IPS-15b (cell line): ENCODE data around the gene KCTD11.

Experiments
- H3K27me3 ChIP-seq: one replicate; pipeline ENCODE4 v1.6.1; 2013; ENCODE audit warnings: low read length; ENCODE audit not compliant: control insufficient read depth, insufficient read depth
- H3K36me3 ChIP-seq: one replicate; pipeline ENCODE4 v1.6.1; 2013; ENCODE audit warnings: low read length; ENCODE audit not compliant: control insufficient read depth, insufficient read depth
- H3K4me1 ChIP-seq: one replicate; pipeline ENCODE4 v1.6.1; 2013; ENCODE audit warnings: mild to moderate bottlenecking, low read length; ENCODE audit not compliant: control insufficient read depth, insufficient read depth
- H3K4me3 ChIP-seq: one replicate; pipeline ENCODE4 v1.5.1; 2013; ENCODE audit warnings: low read depth, low read length
- H3K9ac ChIP-seq: one replicate; pipeline ENCODE4 v1.6.1; 2013; ENCODE audit warnings: low read depth, mild to moderate bottlenecking, low read length
- H3K9me3 ChIP-seq: one replicate; pipeline ENCODE4 v1.6.1; 2013; ENCODE audit warnings: mild to moderate bottlenecking, low read length; ENCODE audit not compliant: control insufficient read depth, insufficient read depth

Gene KCTD11

DNA sequence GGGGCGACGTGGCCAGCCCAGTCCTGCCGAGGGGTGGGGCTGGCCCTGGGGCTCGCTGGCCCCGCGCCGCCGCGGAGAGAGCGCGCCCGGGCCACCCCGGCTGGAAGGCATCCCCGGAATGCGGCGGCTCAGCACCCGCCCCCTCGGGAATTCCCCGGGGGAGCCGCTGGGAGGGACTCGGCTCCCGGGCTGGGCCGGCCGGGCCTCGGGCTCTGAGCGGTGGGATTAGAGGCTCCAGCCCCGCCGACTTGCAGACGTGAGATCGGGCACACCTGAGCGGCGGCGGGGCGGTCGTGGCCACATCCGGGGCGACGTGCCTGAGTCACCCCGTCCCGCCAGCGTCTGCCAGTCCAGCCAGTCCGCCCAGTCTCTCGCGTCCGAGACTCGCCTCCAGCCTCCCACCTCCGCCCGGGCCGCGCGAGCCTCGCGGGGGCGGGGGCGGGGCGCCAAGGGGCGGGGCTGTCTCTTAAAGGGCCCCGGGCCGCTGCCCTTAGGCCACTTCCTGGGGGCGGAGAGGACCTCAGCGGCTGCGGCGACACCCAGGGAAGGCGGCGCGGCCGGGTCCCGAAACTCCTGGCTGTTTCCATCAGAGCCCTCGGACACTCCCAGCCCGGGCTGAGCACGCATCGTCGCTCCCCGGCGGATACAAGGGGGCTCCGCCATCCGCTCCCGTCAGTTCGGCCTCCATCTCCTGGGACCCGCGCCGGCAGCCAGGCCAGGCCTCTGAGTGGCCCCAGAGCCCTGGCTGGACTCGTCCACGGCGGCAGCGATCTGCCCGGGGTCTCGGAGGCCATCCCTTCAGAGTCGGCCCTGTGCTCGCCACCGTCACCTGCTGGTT lies at the start of gene KCTD11:
TSS of gene KCTD11 (plus strand) at position 498 of the 838 bp plus-strand sequence.
- H3K4me1 ChIP-seq: peaks cover 5% of the 10 kb centered on the region
- no peaks in the 10 kb centered on the region for H3K27me3 ChIP-seq
- H3K9ac ChIP-seq: peak within 1 kb of the TSS; percentile 79
- H3K4me3 ChIP-seq: peak within 1 kb of the TSS; percentile 83
- H3K9me3 ChIP-seq: no peaks in the 10 kb centered on the region
- H3K36me3 ChIP-seq: no peaks in the 10 kb centered on the region

DNA sequence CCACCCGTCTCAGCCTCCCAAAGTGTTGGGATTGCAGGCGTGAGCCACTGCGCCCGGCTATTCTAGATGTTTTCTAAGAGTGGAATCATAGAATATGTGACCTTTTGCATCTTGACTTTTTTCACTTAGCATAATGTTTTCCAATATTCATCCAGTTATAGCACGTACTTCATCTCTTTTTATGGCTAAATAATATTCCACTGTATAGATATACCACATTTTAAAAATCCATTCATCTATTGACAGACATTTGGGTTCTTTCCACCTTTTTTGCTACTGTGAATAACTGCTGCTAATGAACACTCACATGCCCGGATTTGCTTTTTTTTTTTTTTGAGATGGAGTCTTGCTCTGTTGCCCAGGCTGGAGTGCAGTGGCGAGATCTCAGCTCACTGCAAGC lies 47.8 kb upstream of the KCTD11 start:
- Histone ChIP-seq H3K9ac (no peak overlapping the region), H3K4me3 (no peak overlapping the region), H3K4me1 (no peaks in the 10 kb centered on the region), H3K9me3 (no peaks in the 10 kb centered on the region), H3K36me3 (no peaks in the 10 kb centered on the region), H3K27me3 (no peaks in the 10 kb centered on the region)

DNA sequence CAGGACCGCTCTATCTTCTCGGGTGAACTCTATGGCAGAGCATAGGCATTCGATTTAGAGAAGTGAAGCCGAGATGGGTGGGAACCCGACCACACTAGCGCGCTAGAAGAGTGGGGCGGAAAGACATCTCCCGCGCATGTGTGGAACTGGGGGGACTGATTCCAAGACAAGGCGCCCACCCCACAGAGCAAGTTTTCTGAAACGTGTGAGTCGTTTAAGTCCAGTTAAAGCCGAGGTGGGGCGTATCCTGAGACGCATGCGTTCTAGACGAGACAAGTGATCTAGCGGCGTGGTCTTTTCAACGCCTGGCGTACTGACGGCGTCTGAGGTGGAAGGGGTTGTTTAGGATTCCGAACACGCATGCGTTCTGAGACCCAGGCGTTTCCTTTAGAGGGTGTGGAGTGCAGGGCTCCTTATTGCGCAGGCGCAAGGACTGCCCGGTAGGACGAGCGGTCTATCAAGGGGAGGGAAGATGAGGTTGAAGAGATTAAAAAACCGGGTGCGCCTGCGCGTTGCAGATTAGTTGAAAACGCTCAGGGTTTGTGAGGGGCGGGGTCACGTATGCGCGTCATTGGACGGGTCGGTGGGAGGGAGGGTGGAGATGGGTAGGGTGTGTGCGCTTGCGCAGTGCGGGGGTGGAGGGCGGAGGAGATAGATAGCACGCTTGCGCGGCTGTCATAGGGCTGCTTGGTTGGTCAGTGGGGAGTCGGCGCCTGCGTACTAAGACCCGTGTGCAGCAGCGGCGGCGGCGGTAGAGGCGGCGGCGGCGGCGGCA lies 44.9 kb upstream of the KCTD11 start, which contains the start of gene EIF5A:
TSS of gene EIF5A (plus strand) at position 718 of the 775 bp plus-strand sequence. CDS start 2,008 bp downstream, outside the sequence.
- H3K9me3 ChIP-seq: no peaks in the 10 kb centered on the region
- H3K36me3 ChIP-seq: peaks cover 24% of the 10 kb centered on the region
- peak within 1 kb of the TSS; percentile 95 for H3K4me3 ChIP-seq
- peak within 1 kb of the TSS; percentile 99 for H3K9ac ChIP-seq
- H3K4me1 ChIP-seq: peaks cover 2% of the 10 kb centered on the region
- no peaks in the 10 kb centered on the region for H3K27me3 ChIP-seq

DNA sequence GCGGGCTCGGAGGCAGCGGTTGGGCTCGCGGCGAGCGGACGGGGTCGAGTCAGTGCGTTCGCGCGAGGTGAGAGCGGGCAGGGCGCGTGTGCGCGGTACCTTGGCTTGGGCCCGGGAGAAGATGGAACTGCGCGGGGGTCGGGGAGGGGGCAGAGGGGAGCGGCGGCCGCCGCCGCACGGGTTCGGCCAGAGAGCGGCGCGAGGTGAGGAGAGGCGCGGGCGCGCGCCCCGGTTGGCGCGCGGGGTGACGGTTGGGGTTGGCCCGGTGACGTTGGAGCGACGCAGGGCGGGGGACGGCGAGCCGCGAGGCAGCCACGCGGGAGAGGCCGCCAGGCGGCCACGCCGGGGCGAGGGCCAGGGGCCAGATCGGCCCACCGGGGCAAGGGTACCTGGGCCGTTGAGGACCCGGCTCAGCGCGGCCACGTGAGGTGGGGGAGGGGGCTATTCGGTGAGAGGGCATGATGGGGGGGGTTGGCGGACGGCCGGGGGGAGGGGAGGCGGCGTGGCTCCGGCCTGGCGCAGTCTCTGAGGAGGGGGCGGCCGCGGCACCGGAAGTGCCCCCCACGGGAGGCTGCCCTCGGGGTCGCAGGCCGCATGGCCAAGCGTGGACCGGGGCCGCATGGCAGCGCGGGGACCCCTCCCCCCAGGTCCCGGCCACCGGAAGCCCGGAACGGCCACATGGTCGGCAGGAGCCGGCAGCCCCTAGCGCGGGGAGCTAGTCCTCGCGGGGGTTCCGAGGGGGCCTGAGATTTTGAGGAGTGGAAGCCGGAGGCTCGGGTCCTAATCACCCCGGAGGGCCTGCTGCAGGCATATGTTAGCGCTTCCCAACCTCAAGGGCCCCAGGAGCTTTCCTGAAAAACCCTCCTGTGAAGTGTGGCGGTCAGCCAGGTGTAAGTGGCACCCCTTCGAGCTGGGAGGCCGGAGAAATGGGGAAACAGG lies 44.0 kb upstream of the KCTD11 start:
- Histone ChIP-seq H3K9ac (peak overlapping the region; percentile 99), H3K4me1 (peaks cover 2% of the 10 kb centered on the region), H3K4me3 (peak overlapping the region; percentile 95), H3K36me3 (peaks cover 31% of the 10 kb centered on the region), H3K9me3 (no peaks in the 10 kb centered on the region), H3K27me3 (no peaks in the 10 kb centered on the region)

DNA sequence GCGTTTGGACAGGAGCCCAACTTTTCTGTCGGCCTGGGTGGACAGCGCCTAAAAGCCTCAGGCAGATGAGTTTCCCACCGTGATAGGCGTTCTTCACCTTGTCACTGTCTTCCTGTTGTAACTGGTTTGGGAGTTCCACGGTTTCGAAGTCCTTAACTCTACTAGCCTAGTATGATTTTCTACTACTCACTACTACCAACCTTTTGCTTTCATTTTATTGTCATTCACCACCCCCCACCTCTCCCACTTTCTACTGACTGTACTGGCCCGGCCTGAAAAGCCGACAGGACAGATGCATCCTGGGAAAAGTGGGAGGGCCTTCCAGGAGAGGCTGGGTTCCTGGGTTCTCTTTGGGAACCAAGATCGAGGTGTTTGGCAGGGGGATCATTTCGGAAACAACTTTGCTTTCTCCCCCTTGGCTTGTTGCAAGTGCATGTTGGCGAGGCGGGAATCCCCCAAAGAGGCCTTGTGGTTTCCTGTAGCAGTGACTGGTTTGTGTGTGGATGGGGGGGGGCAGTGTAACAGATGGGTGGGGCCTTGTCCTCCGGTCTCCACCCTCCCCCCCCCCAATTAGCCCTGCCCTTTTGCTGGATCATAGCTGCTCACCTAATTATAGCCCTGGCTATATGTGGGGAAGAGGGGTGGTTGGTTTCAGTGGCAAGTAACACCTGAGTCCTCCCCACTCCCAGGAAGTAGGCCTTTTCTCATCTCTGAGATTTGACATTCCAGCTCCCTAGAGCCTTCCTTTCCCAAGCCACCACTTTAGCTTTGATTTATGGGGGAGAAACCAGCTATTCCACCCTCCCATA lies 43.1 kb upstream of the KCTD11 start:
- H3K9ac ChIP-seq: peak overlapping the region; percentile 99

DNA sequence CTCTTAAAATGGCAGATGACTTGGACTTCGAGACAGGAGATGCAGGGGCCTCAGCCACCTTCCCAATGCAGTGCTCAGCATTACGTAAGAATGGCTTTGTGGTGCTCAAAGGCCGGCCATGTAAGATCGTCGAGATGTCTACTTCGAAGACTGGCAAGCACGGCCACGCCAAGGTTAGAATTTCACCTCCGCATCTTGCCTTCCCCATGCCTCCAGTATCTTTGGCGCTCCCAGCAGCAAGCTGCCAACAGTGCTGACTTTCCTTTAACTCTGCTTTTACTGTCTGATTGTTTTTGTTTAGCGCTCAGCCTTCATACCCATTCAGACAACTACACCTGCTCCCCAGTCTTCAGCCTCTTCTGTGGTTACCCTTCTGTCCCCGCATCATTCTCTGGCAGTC lies 42.3 kb upstream of the KCTD11 start:
- H3K4me1 ChIP-seq: peaks cover 2% of the 10 kb centered on the region
- H3K36me3 ChIP-seq: peaks cover 40% of the 10 kb centered on the region
- H3K4me3 ChIP-seq: peak overlapping the region; percentile 95
- H3K27me3 ChIP-seq: no peaks in the 10 kb centered on the region
- no peaks in the 10 kb centered on the region for H3K9me3 ChIP-seq
- no peak overlapping the region for H3K9ac ChIP-seq

More for the DNA sequence above, 43.1 kb upstream of the KCTD11 start:
- Histone ChIP-seq H3K4me1 (peaks cover 2% of the 10 kb centered on the region), H3K4me3 (peak overlapping the region; percentile 95), H3K9me3 (no peaks in the 10 kb centered on the region), H3K36me3 (peaks cover 40% of the 10 kb centered on the region), H3K27me3 (no peaks in the 10 kb centered on the region)

DNA sequence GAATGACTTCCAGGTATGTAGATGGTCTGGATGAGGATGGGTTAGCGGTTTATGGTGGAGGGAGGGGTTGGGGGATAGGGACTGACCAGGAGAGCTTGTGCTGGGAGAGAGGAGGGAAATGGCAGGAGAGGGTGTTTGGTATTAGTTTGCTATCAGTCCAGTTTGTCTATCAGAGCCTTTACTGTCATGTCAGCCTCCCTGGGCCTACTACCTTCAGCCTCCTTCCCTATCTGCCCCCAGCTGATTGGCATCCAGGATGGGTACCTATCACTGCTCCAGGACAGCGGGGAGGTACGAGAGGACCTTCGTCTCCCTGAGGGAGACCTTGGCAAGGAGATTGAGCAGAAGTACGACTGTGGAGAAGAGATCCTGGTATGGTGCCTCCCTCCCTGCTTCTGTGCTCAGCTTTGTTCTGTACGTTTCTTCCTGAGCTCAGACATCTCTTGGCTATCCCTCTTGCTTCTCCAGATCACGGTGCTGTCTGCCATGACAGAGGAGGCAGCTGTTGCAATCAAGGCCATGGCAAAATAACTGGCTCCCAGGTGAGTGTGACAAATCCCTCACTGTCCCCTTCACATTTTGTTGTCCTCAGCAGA lies 40.8 kb upstream of the KCTD11 start:
- H3K27me3 ChIP-seq: no peaks in the 10 kb centered on the region
- H3K36me3 ChIP-seq: peaks cover 49% of the 10 kb centered on the region
- peaks cover 2% of the 10 kb centered on the region for H3K4me1 ChIP-seq
- H3K9me3 ChIP-seq: no peaks in the 10 kb centered on the region
- no peak overlapping the region for H3K9ac ChIP-seq
- H3K4me3 ChIP-seq: no peak overlapping the region

DNA sequence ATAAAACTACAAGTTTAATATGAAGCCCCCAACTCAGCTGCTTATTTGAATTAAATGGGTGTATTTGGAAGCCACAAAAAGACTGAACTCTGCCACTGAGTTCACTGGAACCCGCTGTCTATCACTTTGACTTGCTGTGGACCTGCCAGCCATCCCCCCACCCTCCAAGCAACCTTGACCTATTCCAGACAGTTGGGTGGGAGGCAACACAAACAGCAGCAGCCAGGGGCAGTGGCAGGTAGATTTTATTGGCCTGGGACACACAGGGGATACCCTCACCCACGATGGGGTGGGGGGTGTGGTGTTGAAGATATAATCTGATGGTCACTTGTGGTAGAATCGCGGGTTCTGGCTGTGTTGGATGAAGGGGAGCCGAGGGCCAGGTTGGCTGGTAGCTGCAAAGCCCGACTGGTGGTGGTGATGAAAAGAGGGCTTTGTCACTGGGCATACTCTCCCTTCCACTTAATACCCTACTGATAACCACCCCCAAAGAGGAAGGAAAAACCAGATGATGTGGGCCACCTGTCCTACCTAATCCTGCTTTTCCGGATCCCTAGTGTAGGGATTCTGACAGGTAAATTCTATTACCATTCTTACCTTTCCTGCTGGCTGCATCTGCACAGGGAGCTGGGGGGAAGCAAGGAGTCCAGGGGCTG lies 39.4 kb upstream of the KCTD11 start:
- H3K27me3 ChIP-seq: no peaks in the 10 kb centered on the region
- H3K4me1 ChIP-seq: peaks cover 2% of the 10 kb centered on the region
- H3K9me3 ChIP-seq: no peaks in the 10 kb centered on the region
- H3K9ac ChIP-seq: no peak overlapping the region
- no peak overlapping the region for H3K4me3 ChIP-seq
- peaks cover 58% of the 10 kb centered on the region for H3K36me3 ChIP-seq

DNA sequence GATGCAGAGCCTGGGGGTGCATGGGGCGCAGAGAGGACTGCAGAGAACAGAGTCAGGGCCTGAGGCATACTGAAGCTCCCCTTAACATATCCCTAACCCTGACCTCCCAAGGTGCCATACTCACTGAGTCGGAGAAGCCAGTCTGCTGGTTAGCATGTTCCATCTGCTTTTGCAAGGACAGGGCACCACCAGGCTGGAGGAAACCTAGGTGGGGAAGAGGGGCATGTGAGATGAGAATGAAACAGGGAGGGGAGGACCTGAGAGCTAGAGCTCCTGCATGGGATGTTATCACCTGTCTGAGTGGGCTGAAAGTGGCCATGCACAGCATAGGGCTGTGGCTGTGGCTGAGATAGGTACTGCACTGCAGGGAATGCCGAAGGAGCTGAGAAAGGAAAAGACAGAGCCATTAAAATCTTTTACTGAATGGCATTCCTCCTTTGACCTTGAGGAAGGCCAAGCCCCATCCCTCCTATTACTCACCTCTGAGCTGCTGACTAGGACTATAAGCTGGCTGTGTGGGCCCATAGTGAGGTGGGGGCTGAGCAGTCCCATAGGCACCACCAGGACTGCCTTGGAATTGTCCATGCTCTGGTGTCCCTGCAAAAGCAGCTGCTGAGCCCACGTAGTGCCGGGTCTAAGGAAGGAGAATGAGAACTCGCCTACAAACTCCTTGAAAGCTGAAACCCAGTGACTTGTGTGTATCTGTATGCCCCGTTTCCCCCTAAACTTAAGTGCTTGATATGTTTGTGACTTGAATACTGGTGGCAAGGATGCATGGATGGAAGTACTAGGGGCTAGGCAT lies 38.7 kb upstream of the KCTD11 start:
- H3K4me3 ChIP-seq: no peak overlapping the region
- no peaks in the 10 kb centered on the region for H3K27me3 ChIP-seq
- H3K4me1 ChIP-seq: peaks cover 2% of the 10 kb centered on the region
- H3K9ac ChIP-seq: no peak overlapping the region
- peaks cover 65% of the 10 kb centered on the region for H3K36me3 ChIP-seq
- H3K9me3 ChIP-seq: no peaks in the 10 kb centered on the region
